HepG2 (cell line): ENCODE data around the gene AP3D1. TPM values are rescaled to one million over a fixed set of nuclear protein-coding genes. Genes with fewer than 3 reads are reported as not detected.

Experiments
- GMEB1 ChIP-seq: sonication (generic); formaldehyde crosslinking; IDR thresholded peaks from 2 replicates; pipeline ENCODE4 v1.5.1; 2020; ENCODE audit warnings: missing genetic modification reagents, mild to moderate bottlenecking, borderline replicate concordance
- HDAC1 ChIP-seq: sonication (generic); formaldehyde crosslinking; IDR thresholded peaks from 2 replicates; pipeline ENCODE4 v1.5.1; 2020; ENCODE audit warnings: mild to moderate bottlenecking, missing genetic modification reagents
- HDAC2 ChIP-seq: sonication (generic); formaldehyde crosslinking; IDR thresholded peaks from 2 replicates; pipeline ENCODE4 v1.4.0; 2020; ENCODE audit warnings: missing genetic modification reagents
- HNRNPK ChIP-seq: fragments of 200-400 bp; formaldehyde crosslinking; IDR thresholded peaks from 2 replicates; pipeline ENCODE4 v1.6.1; 2018; ENCODE audit warnings: low read length, low read depth, moderate library complexity, mild to moderate bottlenecking; ENCODE audit not compliant: poor library complexity, severe bottlenecking
- HOXA3 ChIP-seq: sonication (generic); formaldehyde crosslinking; IDR thresholded peaks from 2 replicates; pipeline ENCODE4 v1.5.0; 2020; ENCODE audit warnings: missing genetic modification reagents
- IRF9 ChIP-seq: sonication (generic); formaldehyde crosslinking; IDR thresholded peaks from 2 replicates; pipeline ENCODE4 v1.8.0; 2022; ENCODE audit warnings: missing genetic modification reagents, mild to moderate bottlenecking, borderline replicate concordance
- KLF16 ChIP-seq, 2 experiments: sonication (generic) in 1 of 2; formaldehyde crosslinking in 1 of 2; IDR thresholded peaks; 2 replicates each; pipeline versions ENCODE4 v1.6.1 to v1.8.0; 2016 to 2023; ENCODE audit warnings: missing genetic modification reagents in 2 of 2, missing compliant biosample characterization in 1 of 2
- NRL ChIP-seq: sonication (generic); formaldehyde crosslinking; IDR thresholded peaks from 2 replicates; pipeline ENCODE4 v1.5.0; 2020; ENCODE audit warnings: missing genetic modification reagents, mild to moderate bottlenecking, moderate library complexity, borderline replicate concordance
- PHF8 ChIP-seq: sonication (generic); formaldehyde crosslinking; IDR thresholded peaks from 2 replicates; pipeline ENCODE4 v1.5.0; 2020; ENCODE audit warnings: missing genetic modification reagents
- SAP130 ChIP-seq: IDR thresholded peaks from 2 replicates; pipeline ENCODE4 v1.6.1; 2016; ENCODE audit warnings: low read depth
- SP2 ChIP-seq: sonication (generic); formaldehyde crosslinking; IDR thresholded peaks from 2 replicates; pipeline ENCODE4 v1.5.1; 2020; ENCODE audit warnings: mild to moderate bottlenecking, missing genetic modification reagents
- SP5 ChIP-seq: IDR thresholded peaks from 2 replicates; pipeline ENCODE4 v1.6.1; 2016; ENCODE audit warnings: low read depth, borderline replicate concordance
- TARDBP ChIP-seq: sonication (generic); formaldehyde crosslinking; IDR thresholded peaks from 2 replicates; pipeline ENCODE4 v1.8.0; 2022; ENCODE audit warnings: mild to moderate bottlenecking, missing genetic modification reagents
- TEAD3 ChIP-seq: optimal IDR thresholded peaks from 2 replicates; pipeline ENCODE3; 2016; ENCODE audit warnings: borderline replicate concordance
- TFDP2 ChIP-seq: sonication (generic); formaldehyde crosslinking; IDR thresholded peaks from 2 replicates; pipeline ENCODE4 v1.4.0; 2020; ENCODE audit warnings: missing genetic modification reagents
- ZMAT5 ChIP-seq: sonication (generic); formaldehyde crosslinking; IDR thresholded peaks from 2 replicates; pipeline ENCODE4 v1.5.0; 2020; ENCODE audit warnings: mild to moderate bottlenecking, low read depth, missing genetic modification reagents, borderline replicate concordance
- ZNF362 ChIP-seq: sonication (generic); formaldehyde crosslinking; IDR thresholded peaks from 2 replicates; pipeline ENCODE4 v1.4.0; 2020; ENCODE audit warnings: missing genetic modification reagents, mild to moderate bottlenecking, borderline replicate concordance
- ZNF687 ChIP-seq: sonication (generic); formaldehyde crosslinking; IDR thresholded peaks from 2 replicates; pipeline ENCODE4 v1.5.1; 2020; ENCODE audit warnings: mild to moderate bottlenecking, missing genetic modification reagents, moderate library complexity
- polyA plus RNA-seq, 8 experiments: library from polyadenylated mRNA; depleted of rRNA in 3 of 8; stranded (reverse) in 7 of 8; unstranded in 1 of 8; fragments of >200 nt; fragmentation: Illumina TruSeq in 4 of 8; extraction: Trizol in 4 of 8; gene quantifications; 2 replicates each; pipeline versions ENCODE4 v1.2.1 to v1.2.3, GENCODE V29; 2011 to 2016; ENCODE audit warnings: low read depth in 4 of 8, missing spikeins in 1 of 8, mixed read lengths in 1 of 8; ENCODE audit not compliant: insufficient read depth in 1 of 8
- total RNA-seq, 5 experiments: library from RNA; depleted of rRNA; stranded (reverse); fragments of >200 nt; fragmentation: Illumina TruSeq; extraction: Trizol; gene quantifications; 2 replicates each; pipeline ENCODE4 v1.2.3, GENCODE V29; 2016; ENCODE audit warnings: low read depth in 1 of 5

AP3D1 gene
- total and polyA plus RNA-seq, 2 of the 13 experiments (the other 11 are each of a cell fraction or from before 2014, with no cell fraction given) = 68.0 to 82.6 TPM

- peak; percentile 100 for TF ChIP-seq SAP130 (CRISPR knock-in tag)
- TF ChIP-seq ZNF362 = no peak
- TF ChIP-seq PHF8 (CRISPR knock-in tag) = peak; percentile 44
- no peak for TF ChIP-seq ZMAT5 (CRISPR knock-in tag)
- peak; percentile 86 for TF ChIP-seq SP5
- no peak for TF ChIP-seq NRL (CRISPR knock-in tag)
- peak; percentile 48 for TF ChIP-seq TEAD3 (CRISPR knock-in tag)
- TF ChIP-seq HOXA3 (CRISPR knock-in tag) = peak; percentile 96
- peak; percentile 98 for TF ChIP-seq HDAC1 (CRISPR knock-in tag)
- peak; percentile 86 for TF ChIP-seq SP2
- peak; percentile 69; the same call in 1 of the 2 replicates for TF ChIP-seq HDAC2
- peak; percentile 39 for TF ChIP-seq HNRNPK
- no peak for TF ChIP-seq IRF9 (CRISPR knock-in tag)
- TF ChIP-seq ZNF687 = peak; percentile 21; the same call in 1 of the 2 replicates
- TF ChIP-seq GMEB1 = peak; percentile 71; the same call in 1 of the 2 replicates
- peak; percentile 28; the same call in 1 of the 2 replicates for TF ChIP-seq TFDP2 (CRISPR knock-in tag)
- peak in 1 of 2 experiments; percentile 91; a peak in 2 of 4 replicates for TF ChIP-seq KLF16 (CRISPR knock-in tag; IDR thresholded peaks at IDR 0.05)
- TF ChIP-seq TARDBP (CRISPR knock-in tag) = peak; percentile 56; the same call in 1 of the 2 replicates
Observed at GRCh38 chr19:2151339-2152229, at the start of gene AP3D1 (continued).
